Measurements from ENCODE around the gene ISM1. TPM values are rescaled to one million over a fixed set of nuclear protein-coding genes. Genes with fewer than 3 reads are reported as not detected.

The ISM1 gene
- total and polyA plus RNA-seq, 2 of the 13 experiments (the other 11 are each of a cell fraction or from before 2014, with no cell fraction given) = 0.40 to 1.4 TPM

DNA sequence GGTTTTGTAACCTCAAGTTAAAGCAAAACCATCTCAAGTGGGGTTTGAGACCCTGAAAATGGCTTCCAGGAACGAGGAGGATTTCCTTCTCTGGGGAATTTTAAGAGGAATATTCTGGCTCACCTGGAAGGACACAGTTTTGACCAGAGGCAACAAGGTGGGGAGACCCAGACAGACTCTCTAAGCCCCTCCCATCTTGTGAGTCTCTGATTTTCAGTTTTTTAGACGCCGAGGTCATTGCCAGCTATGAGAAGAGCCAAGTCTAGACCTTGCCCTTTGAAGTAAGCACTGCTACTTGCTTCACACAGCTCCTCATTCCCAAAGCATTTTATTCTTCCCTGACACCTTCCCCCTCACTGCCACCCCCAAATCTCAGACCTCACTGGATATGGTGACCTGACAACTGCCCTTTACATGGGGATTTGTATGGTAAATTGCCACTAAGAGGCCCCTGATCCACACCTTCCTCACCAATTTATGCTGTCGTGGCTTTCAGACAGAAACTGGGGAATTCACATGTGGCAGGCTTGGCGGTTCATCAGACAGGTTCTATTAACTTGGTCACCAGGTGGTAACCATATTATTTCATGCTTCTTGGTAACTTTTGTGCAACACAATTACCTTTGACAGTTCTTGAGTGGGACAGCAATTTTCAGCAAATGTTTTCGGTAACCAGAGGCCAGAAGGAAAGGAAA is 116.2 kb downstream of the ISM1 start (continued):
- TF ChIP-seq, protein P1, sequence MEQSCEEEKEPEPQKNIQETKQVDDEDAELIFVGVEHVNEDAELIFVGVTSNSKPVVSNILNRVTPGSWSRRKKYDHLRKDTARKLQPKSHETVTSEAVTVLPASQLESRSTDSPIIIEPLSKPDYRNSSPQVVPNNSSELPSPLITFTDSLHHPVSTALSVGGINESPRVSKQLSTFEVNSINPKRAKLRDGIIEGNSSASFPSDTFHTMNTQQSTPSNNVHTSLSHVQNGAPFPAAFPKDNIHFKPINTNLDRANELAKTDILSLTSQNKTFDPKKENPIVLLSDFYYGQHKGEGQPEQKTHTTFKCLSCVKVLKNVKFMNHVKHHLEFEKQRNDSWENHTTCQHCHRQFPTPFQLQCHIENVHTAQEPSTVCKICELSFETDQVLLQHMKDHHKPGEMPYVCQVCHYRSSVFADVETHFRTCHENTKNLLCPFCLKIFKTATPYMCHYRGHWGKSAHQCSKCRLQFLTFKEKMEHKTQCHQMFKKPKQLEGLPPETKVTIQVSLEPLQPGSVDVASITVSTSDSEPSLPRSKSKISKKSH (CRISPR knock-in tag; IDR thresholded peaks at IDR 0.05; ENCODE audit: borderline replicate concordance) = no peak
- no peak for TF ChIP-seq ZNF263 (CRISPR knock-in tag; IDR thresholded peaks at IDR 0.05)
- no peak for TF ChIP-seq ZNF30 (CRISPR knock-in tag; IDR thresholded peaks at IDR 0.05)
- TF ChIP-seq ZFP82 (CRISPR knock-in tag; IDR thresholded peaks at IDR 0.05; ENCODE audit: borderline replicate concordance) = no peak
- no peak for TF ChIP-seq ZNF564 (CRISPR knock-in tag; IDR thresholded peaks at IDR 0.05)
- TF ChIP-seq TOPORS (CRISPR knock-in tag; IDR thresholded peaks at IDR 0.05) = no peak
- TF ChIP-seq, protein P2, sequence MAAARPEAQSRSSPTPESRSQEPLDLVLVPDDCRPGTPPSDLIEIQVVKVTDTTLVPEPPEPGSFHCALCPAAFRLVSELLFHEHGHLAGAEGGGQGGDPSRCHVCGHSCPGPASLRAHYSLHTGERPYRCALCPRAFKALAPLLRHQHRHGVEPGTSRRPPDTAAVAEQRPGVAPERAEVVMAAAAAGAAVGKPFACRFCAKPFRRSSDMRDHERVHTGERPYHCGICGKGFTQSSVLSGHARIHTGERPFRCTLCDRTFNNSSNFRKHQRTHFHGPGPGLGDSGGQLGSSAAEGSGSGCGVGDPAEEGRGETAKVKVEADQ (CRISPR knock-in tag; IDR thresholded peaks at IDR 0.05; ENCODE audit: borderline replicate concordance) = peak; percentile 45; the same call in 1 of the 2 replicates
- TF ChIP-seq SP140L (CRISPR knock-in tag; IDR thresholded peaks at IDR 0.05; ENCODE audit: borderline replicate concordance) = no peak
- TF ChIP-seq, protein P3, sequence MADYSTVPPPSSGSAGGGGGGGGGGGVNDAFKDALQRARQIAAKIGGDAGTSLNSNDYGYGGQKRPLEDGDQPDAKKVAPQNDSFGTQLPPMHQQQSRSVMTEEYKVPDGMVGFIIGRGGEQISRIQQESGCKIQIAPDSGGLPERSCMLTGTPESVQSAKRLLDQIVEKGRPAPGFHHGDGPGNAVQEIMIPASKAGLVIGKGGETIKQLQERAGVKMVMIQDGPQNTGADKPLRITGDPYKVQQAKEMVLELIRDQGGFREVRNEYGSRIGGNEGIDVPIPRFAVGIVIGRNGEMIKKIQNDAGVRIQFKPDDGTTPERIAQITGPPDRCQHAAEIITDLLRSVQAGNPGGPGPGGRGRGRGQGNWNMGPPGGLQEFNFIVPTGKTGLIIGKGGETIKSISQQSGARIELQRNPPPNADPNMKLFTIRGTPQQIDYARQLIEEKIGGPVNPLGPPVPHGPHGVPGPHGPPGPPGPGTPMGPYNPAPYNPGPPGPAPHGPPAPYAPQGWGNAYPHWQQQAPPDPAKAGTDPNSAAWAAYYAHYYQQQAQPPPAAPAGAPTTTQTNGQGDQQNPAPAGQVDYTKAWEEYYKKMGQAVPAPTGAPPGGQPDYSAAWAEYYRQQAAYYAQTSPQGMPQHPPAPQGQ (CRISPR knock-in tag; IDR thresholded peaks at IDR 0.05; ENCODE audit: borderline replicate concordance) = peak; percentile 64; the same call in 1 of the 2 replicates
- TF ChIP-seq FOSL1 (CRISPR knock-in tag; IDR thresholded peaks at IDR 0.05; ENCODE audit: borderline replicate concordance) = no peak
- TF ChIP-seq, protein P4, sequence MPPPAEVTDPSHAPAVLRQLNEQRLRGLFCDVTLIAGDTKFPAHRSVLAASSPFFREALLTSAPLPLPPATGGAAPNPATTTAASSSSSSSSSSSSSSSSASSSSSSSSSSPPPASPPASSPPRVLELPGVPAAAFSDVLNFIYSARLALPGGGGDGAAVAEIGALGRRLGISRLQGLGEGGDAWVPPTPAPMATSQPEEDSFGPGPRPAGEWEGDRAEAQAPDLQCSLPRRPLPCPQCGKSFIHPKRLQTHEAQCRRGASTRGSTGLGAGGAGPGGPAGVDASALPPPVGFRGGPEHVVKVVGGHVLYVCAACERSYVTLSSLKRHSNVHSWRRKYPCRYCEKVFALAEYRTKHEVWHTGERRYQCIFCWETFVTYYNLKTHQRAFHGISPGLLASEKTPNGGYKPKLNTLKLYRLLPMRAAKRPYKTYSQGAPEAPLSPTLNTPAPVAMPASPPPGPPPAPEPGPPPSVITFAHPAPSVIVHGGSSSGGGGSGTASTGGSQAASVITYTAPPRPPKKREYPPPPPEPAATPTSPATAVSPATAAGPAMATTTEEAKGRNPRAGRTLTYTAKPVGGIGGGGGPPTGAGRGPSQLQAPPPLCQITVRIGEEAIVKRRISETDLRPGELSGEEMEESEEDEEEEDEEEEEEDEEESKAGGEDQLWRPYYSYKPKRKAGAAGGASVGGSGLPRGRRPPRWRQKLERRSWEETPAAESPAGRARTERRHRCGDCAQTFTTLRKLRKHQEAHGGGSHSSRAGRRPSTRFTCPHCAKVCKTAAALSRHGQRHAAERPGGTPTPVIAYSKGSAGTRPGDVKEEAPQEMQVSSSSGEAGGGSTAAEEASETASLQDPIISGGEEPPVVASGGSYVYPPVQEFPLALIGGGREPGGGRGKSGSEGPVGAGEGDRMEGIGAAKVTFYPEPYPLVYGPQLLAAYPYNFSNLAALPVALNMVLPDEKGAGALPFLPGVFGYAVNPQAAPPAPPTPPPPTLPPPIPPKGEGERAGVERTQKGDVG (CRISPR knock-in tag; IDR thresholded peaks at IDR 0.05; ENCODE audit: borderline replicate concordance) = no peak
- no peak for TF ChIP-seq JUN (CRISPR knock-in tag; IDR thresholded peaks at IDR 0.05)
- TF ChIP-seq SIX4 (CRISPR knock-in tag; IDR thresholded peaks at IDR 0.05) = no peak
- no peak for TF ChIP-seq ZNF354B (CRISPR knock-in tag; IDR thresholded peaks at IDR 0.05)
- TF ChIP-seq TMF1 (CRISPR knock-in tag; IDR thresholded peaks at IDR 0.05; ENCODE audit: low read depth) = no peak
- TF ChIP-seq, protein P5, sequence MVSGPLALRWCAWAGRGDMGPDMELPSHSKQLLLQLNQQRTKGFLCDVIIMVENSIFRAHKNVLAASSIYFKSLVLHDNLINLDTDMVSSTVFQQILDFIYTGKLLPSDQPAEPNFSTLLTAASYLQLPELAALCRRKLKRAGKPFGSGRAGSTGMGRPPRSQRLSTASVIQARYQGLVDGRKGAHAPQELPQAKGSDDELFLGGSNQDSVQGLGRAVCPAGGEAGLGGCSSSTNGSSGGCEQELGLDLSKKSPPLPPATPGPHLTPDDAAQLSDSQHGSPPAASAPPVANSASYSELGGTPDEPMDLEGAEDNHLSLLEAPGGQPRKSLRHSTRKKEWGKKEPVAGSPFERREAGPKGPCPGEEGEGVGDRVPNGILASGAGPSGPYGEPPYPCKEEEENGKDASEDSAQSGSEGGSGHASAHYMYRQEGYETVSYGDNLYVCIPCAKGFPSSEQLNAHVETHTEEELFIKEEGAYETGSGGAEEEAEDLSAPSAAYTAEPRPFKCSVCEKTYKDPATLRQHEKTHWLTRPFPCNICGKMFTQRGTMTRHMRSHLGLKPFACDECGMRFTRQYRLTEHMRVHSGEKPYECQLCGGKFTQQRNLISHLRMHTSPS (CRISPR knock-in tag; IDR thresholded peaks at IDR 0.05; ENCODE audit: low read depth) = no peak

Data from HepG2 (cell line).